GM23338 (cell line): ENCODE data around the gene OR4S2. TPM values are rescaled to one million over a fixed set of nuclear protein-coding genes. Genes with fewer than 3 reads are reported as not detected.

Source experiments
- ATAC-seq: fragments of 200-7000 bp; cut with Tn5 transposase; 3 replicates; pipeline ENCODE4 v1.9.1; 2020
- DNase-seq: peaks from one replicate; pipeline ENCODE4 v3.0.0-alpha.2; 2015; ENCODE audit warnings: low spot score
- H2AFZ ChIP-seq: fragments of 200-600 bp; sonication (generic); 2 replicates; pipeline ENCODE4 v1.8.0; 2016; ENCODE audit warnings: antibody characterized with exemption, mild to moderate bottlenecking, moderate library complexity
- H3F3A ChIP-seq: fragments of 200-600 bp; sonication (generic); replicated peaks from 2 replicates; pipeline ENCODE4 v1.8.0; 2017; ENCODE audit warnings: antibody characterized with exemption, mixed run types, low read depth
- H3K27ac ChIP-seq: fragments of 200-600 bp; sonication (generic); 2 replicates; pipeline ENCODE4 v1.6.1; 2016; ENCODE audit warnings: low read depth
- H3K27me3 ChIP-seq: fragments of 200-600 bp; sonication (generic); 2 replicates; pipeline ENCODE4 v1.8.0; 2016; ENCODE audit warnings: mild to moderate bottlenecking, mixed run types, moderate library complexity; ENCODE audit not compliant: insufficient read depth
- H3K36me3 ChIP-seq: fragments of 200-600 bp; sonication (generic); 2 replicates; pipeline ENCODE4 v1.8.0; 2016; ENCODE audit warnings: mild to moderate bottlenecking; ENCODE audit not compliant: insufficient read depth
- H3K4me1 ChIP-seq: fragments of 200-600 bp; sonication (generic); 2 replicates; pipeline ENCODE4 v1.8.0; 2016; ENCODE audit warnings: mild to moderate bottlenecking, moderate library complexity; ENCODE audit not compliant: insufficient read depth
- H3K4me2 ChIP-seq: fragments of 200-600 bp; sonication (generic); 2 replicates; pipeline ENCODE4 v1.7.1; 2017; ENCODE audit warnings: mixed run types
- H3K4me3 ChIP-seq: fragments of 200-600 bp; sonication (generic); 2 replicates; pipeline ENCODE4 v1.6.1; 2016; ENCODE audit warnings: mixed run types
- H3K79me2 ChIP-seq: fragments of 200-600 bp; sonication (generic); replicated peaks from 2 replicates; pipeline ENCODE4 v1.8.0; 2017; ENCODE audit warnings: mild to moderate bottlenecking; ENCODE audit not compliant: insufficient read depth
- H3K9me2 ChIP-seq: fragments of 200-600 bp; sonication (generic); 2 replicates; pipeline ENCODE4 v1.8.0; 2017; ENCODE audit not compliant: insufficient read depth
- H4K20me1 ChIP-seq: fragments of 200-600 bp; sonication (generic); replicated peaks from 2 replicates; pipeline ENCODE4 v1.8.0; 2017; ENCODE audit warnings: mild to moderate bottlenecking; ENCODE audit not compliant: insufficient read depth
- H3K27ac Mint-ChIP-seq: 2 replicates; pipeline ENCODE4 v1.8.0; 2020; ENCODE audit warnings: inconsistent platforms, mild to moderate bottlenecking, moderate library complexity, mixed read lengths
- H3K27me3 Mint-ChIP-seq: 3 replicates; pipeline ENCODE4 v1.8.0; 2022; ENCODE audit warnings: low read depth, mild to moderate bottlenecking, moderate library complexity, mixed read lengths, inconsistent platforms; ENCODE audit not compliant: insufficient read depth, poor library complexity
- H3K36me3 Mint-ChIP-seq: 3 replicates; pipeline ENCODE4 v1.8.0; 2021; ENCODE audit warnings: low read depth, mild to moderate bottlenecking, inconsistent platforms, moderate library complexity, mixed read lengths
- H3K4me1 Mint-ChIP-seq: 3 replicates; pipeline ENCODE4 v1.8.0; 2020; ENCODE audit warnings: mild to moderate bottlenecking, inconsistent platforms, mixed read lengths
- H3K4me3 Mint-ChIP-seq: 3 replicates; pipeline ENCODE4 v1.8.0; 2021; ENCODE audit warnings: moderate library complexity, mild to moderate bottlenecking, inconsistent platforms, mixed read lengths
- H3K9me3 Mint-ChIP-seq: 3 replicates; pipeline ENCODE4 v1.8.0; 2020; ENCODE audit warnings: moderate library complexity, mild to moderate bottlenecking, inconsistent platforms, mixed read lengths
- CREB1 ChIP-seq: fragments of 250-450 bp; sonication (Bioruptor Pico); IDR thresholded peaks from 2 replicates; pipeline ENCODE4 v1.5.0; 2020; ENCODE audit warnings: low read depth, mild to moderate bottlenecking, moderate library complexity
- EZH2phosphoT487 ChIP-seq: fragments of 200-600 bp; sonication (generic); IDR thresholded peaks from one replicate; pipeline ENCODE4 v1.8.1; 2018; ENCODE audit warnings: antibody characterized with exemption; ENCODE audit not compliant: unreplicated experiment
- JUNB ChIP-seq: IDR thresholded peaks from one replicate; pipeline ENCODE4 v1.6.1; 2016; ENCODE audit warnings: antibody characterized with exemption; ENCODE audit not compliant: unreplicated experiment
- NANOG ChIP-seq: IDR thresholded peaks from 2 replicates; pipeline ENCODE4 v1.6.1; 2016; ENCODE audit warnings: antibody characterized with exemption, borderline replicate concordance
- POLR2AphosphoS5 ChIP-seq: IDR thresholded peaks from 2 replicates; pipeline ENCODE4 v1.6.1; 2016; ENCODE audit warnings: antibody characterized with exemption, low read depth
- ZNF114 ChIP-seq: fragments of 250-450 bp; sonication (Bioruptor Pico); IDR thresholded peaks from 2 replicates; pipeline ENCODE4 v1.5.0; 2020; ENCODE audit warnings: mild to moderate bottlenecking, moderate library complexity
- polyA plus RNA-seq: library from polyadenylated mRNA; unstranded; fragments of >200 nt; fragmentation: Nextera tagmentation; extraction: Ambion mirVana; gene quantifications from 2 replicates; pipeline ENCODE4 v1.2.1, GENCODE V29; 2016
- total RNA-seq: library from RNA; depleted of rRNA; stranded (reverse); fragments of >200 nt; shearing (Covaris generic); gene quantifications from 2 replicates; pipeline ENCODE4 v1.2.3, GENCODE V29; 2014
- TF ChIP-seq, protein P1 (sequence below): fragments of 250-450 bp; sonication (Bioruptor Pico); IDR thresholded peaks from 2 replicates; pipeline ENCODE4 v1.5.0; 2020; ENCODE audit warnings: mild to moderate bottlenecking, moderate library complexity

OR4S2 gene
- total and polyA plus RNA-seq, 2 experiments from 2014 or later = not detected

DNA sequence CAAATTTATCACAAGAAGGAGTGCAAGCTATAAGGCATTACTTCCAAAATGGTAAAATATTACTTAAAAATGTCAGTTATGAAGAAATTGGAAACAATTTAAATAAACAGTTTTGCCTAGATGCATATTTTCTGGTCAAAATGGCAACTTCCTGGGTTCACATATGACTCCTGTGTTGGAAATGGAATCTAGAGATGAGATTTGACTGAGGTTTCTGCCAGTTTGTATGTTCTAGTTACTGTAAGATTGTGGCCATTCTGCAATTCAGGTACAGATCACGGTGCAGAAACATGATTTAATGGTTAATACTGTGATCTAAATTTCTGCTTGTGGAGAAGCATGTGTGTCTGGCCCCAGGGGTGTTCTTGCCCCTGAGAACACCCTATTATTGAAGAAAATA is 10.5 kb downstream of the OR4S2 start:
- H3F3A ChIP-seq = no peaks in the 10 kb centered on the region
- H2AFZ ChIP-seq = no peak overlapping the region
- Mint-ChIP-seq H3K27me3 (no peaks in the 10 kb centered on the region), H3K4me1 (no peaks in the 10 kb centered on the region), H3K4me3 (no peak overlapping the region), H3K27ac (no peak overlapping the region), H3K9me3 (peaks cover 83% of the 10 kb centered on the region), H3K36me3 (peaks cover 14% of the 10 kb centered on the region)
- no peaks in the 10 kb centered on the region for H3K79me2 ChIP-seq
- no peaks in the 10 kb centered on the region for H4K20me1 ChIP-seq
- DNase-seq = no peak
- no peaks in the 10 kb centered on the region for H3K9me2 ChIP-seq
- H3K4me3 ChIP-seq = no peak overlapping the region
- H3K36me3 ChIP-seq = peaks cover 7% of the 10 kb centered on the region; the same call in 1 of the 2 replicates
- no peak for ATAC-seq
- no peaks in the 10 kb centered on the region for H3K4me1 ChIP-seq
- no peaks in the 10 kb centered on the region for H3K27me3 ChIP-seq
- no peak overlapping the region for H3K4me2 ChIP-seq
- no peak overlapping the region for H3K27ac ChIP-seq
- TF ChIP-seq JUNB = no peak
- no peak for TF ChIP-seq POLR2AphosphoS5
- no peak for TF ChIP-seq ZNF114 (CRISPR knock-in tag)
- TF ChIP-seq NANOG = no peak
- TF ChIP-seq CREB1 (CRISPR knock-in tag) = no peak

GRCh38 chr11:55661901-55662300 is 13.8 kb downstream of the OR4S2 start, which contains the start of gene OR4C6:
TSS of gene OR4C6 (plus strand) at chr11:55662201. CDS start at chr11:55665167, 2,966 bp downstream.
- H3K36me3 ChIP-seq = peaks cover 13% of the 10 kb centered on the region; the same call in 1 of the 2 replicates
- no peak within 1 kb of the TSS for H3K27ac ChIP-seq
- H3K4me1 ChIP-seq = no peaks in the 10 kb centered on the region
- H3K9me2 ChIP-seq = no peaks in the 10 kb centered on the region
- H2AFZ ChIP-seq = no peak within 1 kb of the TSS
- no peak for ATAC-seq
- no peaks in the 10 kb centered on the region for H4K20me1 ChIP-seq
- no peaks in the 10 kb centered on the region for H3K27me3 ChIP-seq
- TF ChIP-seq EZH2phosphoT487 (no peak), POLR2AphosphoS5 (no peak), JUNB (no peak), NANOG (no peak)
- TF ChIP-seq, protein P1, sequence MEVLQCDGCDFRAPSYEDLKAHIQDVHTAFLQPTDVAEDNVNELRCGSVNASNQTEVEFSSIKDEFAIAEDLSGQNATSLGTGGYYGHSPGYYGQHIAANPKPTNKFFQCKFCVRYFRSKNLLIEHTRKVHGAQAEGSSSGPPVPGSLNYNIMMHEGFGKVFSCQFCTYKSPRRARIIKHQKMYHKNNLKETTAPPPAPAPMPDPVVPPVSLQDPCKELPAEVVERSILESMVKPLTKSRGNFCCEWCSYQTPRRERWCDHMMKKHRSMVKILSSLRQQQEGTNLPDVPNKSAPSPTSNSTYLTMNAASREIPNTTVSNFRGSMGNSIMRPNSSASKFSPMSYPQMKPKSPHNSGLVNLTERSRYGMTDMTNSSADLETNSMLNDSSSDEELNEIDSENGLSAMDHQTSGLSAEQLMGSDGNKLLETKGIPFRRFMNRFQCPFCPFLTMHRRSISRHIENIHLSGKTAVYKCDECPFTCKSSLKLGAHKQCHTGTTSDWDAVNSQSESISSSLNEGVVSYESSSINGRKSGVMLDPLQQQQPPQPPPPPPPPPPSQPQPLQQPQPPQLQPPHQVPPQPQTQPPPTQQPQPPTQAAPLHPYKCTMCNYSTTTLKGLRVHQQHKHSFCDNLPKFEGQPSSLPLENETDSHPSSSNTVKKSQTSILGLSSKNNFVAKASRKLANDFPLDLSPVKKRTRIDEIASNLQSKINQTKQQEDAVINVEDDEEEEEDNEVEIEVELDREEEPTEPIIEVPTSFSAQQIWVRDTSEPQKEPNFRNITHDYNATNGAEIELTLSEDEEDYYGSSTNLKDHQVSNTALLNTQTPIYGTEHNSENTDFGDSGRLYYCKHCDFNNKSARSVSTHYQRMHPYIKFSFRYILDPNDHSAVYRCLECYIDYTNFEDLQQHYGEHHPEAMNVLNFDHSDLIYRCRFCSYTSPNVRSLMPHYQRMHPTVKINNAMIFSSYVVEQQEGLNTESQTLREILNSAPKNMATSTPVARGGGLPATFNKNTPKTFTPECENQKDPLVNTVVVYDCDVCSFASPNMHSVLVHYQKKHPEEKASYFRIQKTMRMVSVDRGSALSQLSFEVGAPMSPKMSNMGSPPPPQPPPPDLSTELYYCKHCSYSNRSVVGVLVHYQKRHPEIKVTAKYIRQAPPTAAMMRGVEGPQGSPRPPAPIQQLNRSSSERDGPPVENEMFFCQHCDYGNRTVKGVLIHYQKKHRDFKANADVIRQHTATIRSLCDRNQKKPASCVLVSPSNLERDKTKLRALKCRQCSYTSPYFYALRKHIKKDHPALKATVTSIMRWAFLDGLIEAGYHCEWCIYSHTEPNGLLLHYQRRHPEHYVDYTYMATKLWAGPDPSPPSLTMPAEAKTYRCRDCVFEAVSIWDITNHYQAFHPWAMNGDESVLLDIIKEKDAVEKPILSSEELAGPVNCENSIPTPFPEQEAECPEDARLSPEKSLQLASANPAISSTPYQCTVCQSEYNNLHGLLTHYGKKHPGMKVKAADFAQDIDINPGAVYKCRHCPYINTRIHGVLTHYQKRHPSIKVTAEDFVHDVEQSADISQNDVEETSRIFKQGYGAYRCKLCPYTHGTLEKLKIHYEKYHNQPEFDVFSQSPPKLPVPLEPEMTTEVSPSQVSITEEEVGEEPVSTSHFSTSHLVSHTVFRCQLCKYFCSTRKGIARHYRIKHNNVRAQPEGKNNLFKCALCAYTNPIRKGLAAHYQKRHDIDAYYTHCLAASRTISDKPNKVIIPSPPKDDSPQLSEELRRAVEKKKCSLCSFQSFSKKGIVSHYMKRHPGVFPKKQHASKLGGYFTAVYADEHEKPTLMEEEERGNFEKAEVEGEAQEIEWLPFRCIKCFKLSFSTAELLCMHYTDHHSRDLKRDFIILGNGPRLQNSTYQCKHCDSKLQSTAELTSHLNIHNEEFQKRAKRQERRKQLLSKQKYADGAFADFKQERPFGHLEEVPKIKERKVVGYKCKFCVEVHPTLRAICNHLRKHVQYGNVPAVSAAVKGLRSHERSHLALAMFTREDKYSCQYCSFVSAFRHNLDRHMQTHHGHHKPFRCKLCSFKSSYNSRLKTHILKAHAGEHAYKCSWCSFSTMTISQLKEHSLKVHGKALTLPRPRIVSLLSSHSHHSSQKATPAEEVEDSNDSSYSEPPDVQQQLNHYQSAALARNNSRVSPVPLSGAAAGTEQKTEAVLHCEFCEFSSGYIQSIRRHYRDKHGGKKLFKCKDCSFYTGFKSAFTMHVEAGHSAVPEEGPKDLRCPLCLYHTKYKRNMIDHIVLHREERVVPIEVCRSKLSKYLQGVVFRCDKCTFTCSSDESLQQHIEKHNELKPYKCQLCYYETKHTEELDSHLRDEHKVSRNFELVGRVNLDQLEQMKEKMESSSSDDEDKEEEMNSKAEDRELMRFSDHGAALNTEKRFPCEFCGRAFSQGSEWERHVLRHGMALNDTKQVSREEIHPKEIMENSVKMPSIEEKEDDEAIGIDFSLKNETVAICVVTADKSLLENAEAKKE (CRISPR knock-in tag) = no peak
- H3K4me1 Mint-ChIP-seq = no peaks in the 10 kb centered on the region
- no peaks in the 10 kb centered on the region for H3K79me2 ChIP-seq
- H3K36me3 Mint-ChIP-seq = peaks cover 11% of the 10 kb centered on the region
- H3K9me3 Mint-ChIP-seq = peaks cover 88% of the 10 kb centered on the region
- H3K4me2 ChIP-seq = no peak within 1 kb of the TSS
- H3F3A ChIP-seq = no peaks in the 10 kb centered on the region
- no peaks in the 10 kb centered on the region for H3K27me3 Mint-ChIP-seq
- DNase-seq = no peak
- no peak within 1 kb of the TSS for H3K27ac Mint-ChIP-seq
- no peak within 1 kb of the TSS for H3K4me3 Mint-ChIP-seq
- H3K4me3 ChIP-seq = no peak within 1 kb of the TSS; the same call in 1 of the 2 replicates
